Stimulated activated effector memory CD8-positive, alpha-beta T cell treated with anti-CD3 and anti-CD28 coated beads, Interleukin-12 subunit alpha, Interleukin-12 subunit beta, amount 100 ng/mL, for 72 hours (primary cell): ENCODE results near the gene HBP1.

Source experiments
- ATAC-seq: fragments of 150-1000 bp; cut with Tn5 transposase; 2 replicates; pipeline ENCODE4 v1.10.0; 2021
- DNase-seq, 2 donors: peaks; one replicate each; pipeline ENCODE4 v3.0.0; 2021 to 2022; ENCODE audit warnings: low spot score in 2 of 2
- H3K27ac Mint-ChIP-seq: one replicate; pipeline ENCODE4 v1.8.0; 2022; ENCODE audit warnings: mild to moderate bottlenecking, mixed read lengths
- H3K36me3 Mint-ChIP-seq: one replicate; pipeline ENCODE4 v1.8.0; 2022; ENCODE audit warnings: mild to moderate bottlenecking, mixed read lengths
- H3K4me1 Mint-ChIP-seq: one replicate; pipeline ENCODE4 v1.8.0; 2022; ENCODE audit warnings: mixed read lengths
- H3K4me3 Mint-ChIP-seq: one replicate; pipeline ENCODE4 v1.8.0; 2022; ENCODE audit warnings: mild to moderate bottlenecking, mixed read lengths
- H3K9me3 Mint-ChIP-seq: one replicate; pipeline ENCODE4 v1.8.0; 2022; ENCODE audit warnings: mixed read lengths

Gene HBP1

GRCh38 chr7:107187774-107188173 is 19.0 kb downstream of the HBP1 start:
- Mint-ChIP-seq H3K27ac (no peak overlapping the region), H3K36me3 (peaks cover 100% of the 10 kb centered on the region)
- no peak for ATAC-seq

GRCh38 chr7:107190090-107190489 is 21.3 kb downstream of the HBP1 start:
- no peak overlapping the region for H3K4me3 Mint-ChIP-seq
- peaks cover 96% of the 10 kb centered on the region for H3K36me3 Mint-ChIP-seq
- H3K4me1 Mint-ChIP-seq: peaks cover 2% of the 10 kb centered on the region
- no peak for ATAC-seq
- no peak for DNase-seq
- H3K27ac Mint-ChIP-seq: no peak overlapping the region
- H3K9me3 Mint-ChIP-seq: no peaks in the 10 kb centered on the region

More at GRCh38 chr7:107187774-107188173, 19.0 kb downstream of the HBP1 start:
- Mint-ChIP-seq H3K4me1 (peaks cover 7% of the 10 kb centered on the region), H3K4me3 (no peak overlapping the region), H3K9me3 (no peaks in the 10 kb centered on the region)
- DNase-seq: no peak

- H3K36me3 Mint-ChIP-seq: peaks cover 96% of the 10 kb centered on the region
- ATAC-seq: no peak
Observed at GRCh38 chr7:107194052-107194451, 25.2 kb downstream of the HBP1 start.

GRCh38 chr7:107196834-107197610 is 28.2 kb downstream of the HBP1 start:
- Mint-ChIP-seq H3K27ac (peak overlapping the region; percentile 76), H3K4me3 (no peak overlapping the region), H3K9me3 (no peaks in the 10 kb centered on the region), H3K4me1 (no peaks in the 10 kb centered on the region), H3K36me3 (peaks cover 96% of the 10 kb centered on the region)
- DNase-seq (no peak), ATAC-seq (no peak)

More at GRCh38 chr7:107194052-107194451, 25.2 kb downstream of the HBP1 start:
- no peak overlapping the region for H3K27ac Mint-ChIP-seq
- DNase-seq: no peak
- no peaks in the 10 kb centered on the region for H3K9me3 Mint-ChIP-seq
- no peaks in the 10 kb centered on the region for H3K4me1 Mint-ChIP-seq
- H3K4me3 Mint-ChIP-seq: no peak overlapping the region

GRCh38 chr7:107201795-107202450 is 33.1 kb downstream of the HBP1 start:
- H3K4me3 Mint-ChIP-seq: no peak overlapping the region
- no peaks in the 10 kb centered on the region for H3K4me1 Mint-ChIP-seq
- ATAC-seq: peak; percentile 58
- DNase-seq: no peak
- peaks cover 99% of the 10 kb centered on the region for H3K36me3 Mint-ChIP-seq
- no peaks in the 10 kb centered on the region for H3K9me3 Mint-ChIP-seq
- H3K27ac Mint-ChIP-seq: peak overlapping the region; percentile 67

GRCh38 chr7:107203607-107204006 is 34.8 kb downstream of the HBP1 start:
- Mint-ChIP-seq H3K9me3 (no peaks in the 10 kb centered on the region), H3K36me3 (peaks cover 82% of the 10 kb centered on the region), H3K4me1 (no peaks in the 10 kb centered on the region), H3K4me3 (no peak overlapping the region), H3K27ac (no peak overlapping the region)
- DNase-seq (no peak), ATAC-seq (no peak)

- Mint-ChIP-seq H3K4me1 (no peaks in the 10 kb centered on the region), H3K4me3 (no peak overlapping the region), H3K36me3 (peaks cover 72% of the 10 kb centered on the region), H3K27ac (no peak overlapping the region), H3K9me3 (no peaks in the 10 kb centered on the region)
- DNase-seq: no peak
- ATAC-seq: no peak
Observed at GRCh38 chr7:107206136-107206535, 37.3 kb downstream of the HBP1 start.

GRCh38 chr7:107206706-107207105 is 37.9 kb downstream of the HBP1 start:
- ATAC-seq (no peak), DNase-seq (no peak)
- no peak overlapping the region for H3K4me3 Mint-ChIP-seq
- H3K4me1 Mint-ChIP-seq: no peaks in the 10 kb centered on the region
- no peak overlapping the region for H3K27ac Mint-ChIP-seq
- H3K36me3 Mint-ChIP-seq: peaks cover 66% of the 10 kb centered on the region
- H3K9me3 Mint-ChIP-seq: no peaks in the 10 kb centered on the region

- Mint-ChIP-seq H3K27ac (peak overlapping the region; percentile 26), H3K36me3 (peaks cover 58% of the 10 kb centered on the region), H3K4me3 (no peak overlapping the region)
Observed at GRCh38 chr7:107207459-107207858, 38.7 kb downstream of the HBP1 start.

GRCh38 chr7:107208024-107208521 is 39.3 kb downstream of the HBP1 start:
- H3K4me3 Mint-ChIP-seq: no peak overlapping the region
- H3K27ac Mint-ChIP-seq: peak overlapping the region; percentile 26
- H3K9me3 Mint-ChIP-seq: no peaks in the 10 kb centered on the region
- ATAC-seq (no peak), DNase-seq (no peak)
- H3K36me3 Mint-ChIP-seq: peaks cover 52% of the 10 kb centered on the region
- H3K4me1 Mint-ChIP-seq: no peaks in the 10 kb centered on the region

More at GRCh38 chr7:107207459-107207858, 38.7 kb downstream of the HBP1 start:
- Mint-ChIP-seq H3K4me1 (no peaks in the 10 kb centered on the region), H3K9me3 (no peaks in the 10 kb centered on the region)
- DNase-seq (no peak), ATAC-seq (no peak)

- Mint-ChIP-seq H3K4me1 (no peaks in the 10 kb centered on the region), H3K9me3 (no peaks in the 10 kb centered on the region), H3K4me3 (no peak overlapping the region), H3K27ac (no peak overlapping the region), H3K36me3 (peaks cover 47% of the 10 kb centered on the region)
- DNase-seq: no peak
- ATAC-seq: no peak
Observed at GRCh38 chr7:107208563-107208962, 39.8 kb downstream of the HBP1 start.

GRCh38 chr7:107209565-107209964 is 40.8 kb downstream of the HBP1 start:
- Mint-ChIP-seq H3K4me1 (no peaks in the 10 kb centered on the region), H3K27ac (peak overlapping the region; percentile 58), H3K9me3 (no peaks in the 10 kb centered on the region), H3K36me3 (peaks cover 37% of the 10 kb centered on the region), H3K4me3 (no peak overlapping the region)
- DNase-seq (no peak), ATAC-seq (no peak)

- ATAC-seq (no peak), DNase-seq (no peak)
- Mint-ChIP-seq H3K27ac (peak overlapping the region; percentile 58), H3K36me3 (peaks cover 30% of the 10 kb centered on the region), H3K4me3 (no peak overlapping the region), H3K9me3 (peaks cover 5% of the 10 kb centered on the region), H3K4me1 (no peaks in the 10 kb centered on the region)
Observed at GRCh38 chr7:107210400-107210799, 41.6 kb downstream of the HBP1 start.

GRCh38 chr7:107212725-107213124 is 43.9 kb downstream of the HBP1 start:
- H3K4me3 Mint-ChIP-seq: no peak overlapping the region
- H3K27ac Mint-ChIP-seq: no peak overlapping the region
- no peak for DNase-seq
- H3K9me3 Mint-ChIP-seq: peaks cover 5% of the 10 kb centered on the region
- no peak for ATAC-seq
- no peaks in the 10 kb centered on the region for H3K4me1 Mint-ChIP-seq
- H3K36me3 Mint-ChIP-seq: peaks cover 15% of the 10 kb centered on the region

- ATAC-seq (no peak), DNase-seq (no peak)
- Mint-ChIP-seq H3K4me1 (no peaks in the 10 kb centered on the region), H3K4me3 (no peak overlapping the region), H3K27ac (no peak overlapping the region), H3K36me3 (peaks cover 15% of the 10 kb centered on the region), H3K9me3 (peaks cover 5% of the 10 kb centered on the region)
Observed at GRCh38 chr7:107213193-107213788, 44.5 kb downstream of the HBP1 start.
